ENCODE results near the gene JUND. TPM values are rescaled to one million over a fixed set of nuclear protein-coding genes. Genes with fewer than 3 reads are reported as not detected.

Gene JUND
- polyA plus RNA-seq, 1 of the 3 experiments (the other 2 are of a cell fraction) = 115 TPM

DNA sequence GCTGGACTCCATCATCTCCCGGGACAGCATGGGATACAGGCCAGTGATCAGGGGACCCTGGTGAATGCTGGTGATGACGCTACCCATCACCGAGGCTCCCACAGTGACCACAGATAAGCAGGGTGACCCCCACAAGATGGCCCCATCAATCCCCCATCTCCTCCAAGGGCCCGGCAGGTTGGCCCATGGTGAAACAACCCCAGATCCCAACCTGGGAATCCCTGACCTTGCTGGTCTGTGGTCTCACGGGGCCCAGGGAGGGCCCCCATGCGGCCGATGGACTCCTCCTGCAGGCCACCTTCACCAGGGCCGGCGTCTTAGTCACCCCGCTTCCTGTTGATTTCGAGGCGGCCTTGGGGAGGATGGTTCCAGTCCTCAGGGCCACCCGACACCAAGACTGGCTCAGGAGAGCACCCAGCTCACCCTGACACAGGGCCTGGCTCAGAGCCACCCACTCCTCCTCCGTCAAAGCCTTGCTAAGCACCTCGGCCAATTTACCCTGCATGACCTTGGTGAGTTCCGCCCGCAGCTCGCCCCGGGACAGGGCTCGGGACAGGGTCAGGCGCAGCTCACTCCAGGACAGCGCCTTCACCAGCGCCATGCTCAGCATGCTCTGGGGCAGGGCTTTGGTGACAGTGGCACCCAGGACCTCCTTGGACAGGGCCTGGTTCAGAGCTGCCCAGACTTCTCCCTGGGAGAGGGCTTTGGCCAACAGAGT lies 17.1 kb downstream of the JUND start:
- ChIA-PET CTCF (interaction anchor here (1.5 to 19.4 kb wide), 3 partner anchors 12 to 63 kb away, joined by 4 to 505 read pairs (median 12); partner anchors contain the start of genes MPV17L2 and RAB3A), POLR2A (no interaction called here)
- no peak overlapping the region for H2AFZ ChIP-seq (ENCODE audit: low read depth)
- WGBS (ENCODE audit: low lambda C conversion rate) = 92% methylated on average over 10 of the region's 23 CpGs
- no peaks in the 10 kb centered on the region for H3K79me2 ChIP-seq (ENCODE audit: insufficient read depth)
- H3K36me3 ChIP-seq (replicated peaks in 1 of 2; ENCODE audit: control insufficient read depth in 1 of 2, insufficient read depth in 2 of 2, low read length in 1 of 2) = peaks cover 6 to 26% of the 10 kb centered on the region in 2 experiments
- no peak overlapping the region for H3K9ac ChIP-seq
- H3K4me1 ChIP-seq (ENCODE audit: control insufficient read depth in 1 of 2, insufficient read depth in 2 of 2, low read depth in 1 of 2, low read length in 1 of 2) = no peaks in the 10 kb centered on the region
- no peak overlapping the region for H3K4me2 ChIP-seq
- no peak overlapping the region for H3K4me3 ChIP-seq (ENCODE audit: low read depth in 2 of 2, low read length in 1 of 2)
- no peak for DNase-seq
- TF ChIP-seq, protein P1, sequence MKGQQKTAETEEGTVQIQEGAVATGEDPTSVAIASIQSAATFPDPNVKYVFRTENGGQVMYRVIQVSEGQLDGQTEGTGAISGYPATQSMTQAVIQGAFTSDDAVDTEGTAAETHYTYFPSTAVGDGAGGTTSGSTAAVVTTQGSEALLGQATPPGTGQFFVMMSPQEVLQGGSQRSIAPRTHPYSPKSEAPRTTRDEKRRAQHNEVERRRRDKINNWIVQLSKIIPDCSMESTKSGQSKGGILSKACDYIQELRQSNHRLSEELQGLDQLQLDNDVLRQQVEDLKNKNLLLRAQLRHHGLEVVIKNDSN (IDR thresholded peaks at IDR 0.05; ENCODE audit: borderline replicate concordance, low read depth) = no peak
- no peak for TF ChIP-seq FOXM1 (IDR thresholded peaks at IDR 0.05; ENCODE audit: low read depth)
- TF ChIP-seq, protein P2, sequence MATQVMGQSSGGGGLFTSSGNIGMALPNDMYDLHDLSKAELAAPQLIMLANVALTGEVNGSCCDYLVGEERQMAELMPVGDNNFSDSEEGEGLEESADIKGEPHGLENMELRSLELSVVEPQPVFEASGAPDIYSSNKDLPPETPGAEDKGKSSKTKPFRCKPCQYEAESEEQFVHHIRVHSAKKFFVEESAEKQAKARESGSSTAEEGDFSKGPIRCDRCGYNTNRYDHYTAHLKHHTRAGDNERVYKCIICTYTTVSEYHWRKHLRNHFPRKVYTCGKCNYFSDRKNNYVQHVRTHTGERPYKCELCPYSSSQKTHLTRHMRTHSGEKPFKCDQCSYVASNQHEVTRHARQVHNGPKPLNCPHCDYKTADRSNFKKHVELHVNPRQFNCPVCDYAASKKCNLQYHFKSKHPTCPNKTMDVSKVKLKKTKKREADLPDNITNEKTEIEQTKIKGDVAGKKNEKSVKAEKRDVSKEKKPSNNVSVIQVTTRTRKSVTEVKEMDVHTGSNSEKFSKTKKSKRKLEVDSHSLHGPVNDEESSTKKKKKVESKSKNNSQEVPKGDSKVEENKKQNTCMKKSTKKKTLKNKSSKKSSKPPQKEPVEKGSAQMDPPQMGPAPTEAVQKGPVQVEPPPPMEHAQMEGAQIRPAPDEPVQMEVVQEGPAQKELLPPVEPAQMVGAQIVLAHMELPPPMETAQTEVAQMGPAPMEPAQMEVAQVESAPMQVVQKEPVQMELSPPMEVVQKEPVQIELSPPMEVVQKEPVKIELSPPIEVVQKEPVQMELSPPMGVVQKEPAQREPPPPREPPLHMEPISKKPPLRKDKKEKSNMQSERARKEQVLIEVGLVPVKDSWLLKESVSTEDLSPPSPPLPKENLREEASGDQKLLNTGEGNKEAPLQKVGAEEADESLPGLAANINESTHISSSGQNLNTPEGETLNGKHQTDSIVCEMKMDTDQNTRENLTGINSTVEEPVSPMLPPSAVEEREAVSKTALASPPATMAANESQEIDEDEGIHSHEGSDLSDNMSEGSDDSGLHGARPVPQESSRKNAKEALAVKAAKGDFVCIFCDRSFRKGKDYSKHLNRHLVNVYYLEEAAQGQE (IDR thresholded peaks at IDR 0.05; ENCODE audit: low read depth, low read length) = no peak
- TF ChIP-seq, protein P3, sequence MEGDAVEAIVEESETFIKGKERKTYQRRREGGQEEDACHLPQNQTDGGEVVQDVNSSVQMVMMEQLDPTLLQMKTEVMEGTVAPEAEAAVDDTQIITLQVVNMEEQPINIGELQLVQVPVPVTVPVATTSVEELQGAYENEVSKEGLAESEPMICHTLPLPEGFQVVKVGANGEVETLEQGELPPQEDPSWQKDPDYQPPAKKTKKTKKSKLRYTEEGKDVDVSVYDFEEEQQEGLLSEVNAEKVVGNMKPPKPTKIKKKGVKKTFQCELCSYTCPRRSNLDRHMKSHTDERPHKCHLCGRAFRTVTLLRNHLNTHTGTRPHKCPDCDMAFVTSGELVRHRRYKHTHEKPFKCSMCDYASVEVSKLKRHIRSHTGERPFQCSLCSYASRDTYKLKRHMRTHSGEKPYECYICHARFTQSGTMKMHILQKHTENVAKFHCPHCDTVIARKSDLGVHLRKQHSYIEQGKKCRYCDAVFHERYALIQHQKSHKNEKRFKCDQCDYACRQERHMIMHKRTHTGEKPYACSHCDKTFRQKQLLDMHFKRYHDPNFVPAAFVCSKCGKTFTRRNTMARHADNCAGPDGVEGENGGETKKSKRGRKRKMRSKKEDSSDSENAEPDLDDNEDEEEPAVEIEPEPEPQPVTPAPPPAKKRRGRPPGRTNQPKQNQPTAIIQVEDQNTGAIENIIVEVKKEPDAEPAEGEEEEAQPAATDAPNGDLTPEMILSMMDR (IDR thresholded peaks at IDR 0.05) = no peak
- TF ChIP-seq SIN3A (IDR thresholded peaks at IDR 0.05; ENCODE audit: borderline replicate concordance, low read depth, low read length) = no peak
- TF ChIP-seq, protein P4, sequence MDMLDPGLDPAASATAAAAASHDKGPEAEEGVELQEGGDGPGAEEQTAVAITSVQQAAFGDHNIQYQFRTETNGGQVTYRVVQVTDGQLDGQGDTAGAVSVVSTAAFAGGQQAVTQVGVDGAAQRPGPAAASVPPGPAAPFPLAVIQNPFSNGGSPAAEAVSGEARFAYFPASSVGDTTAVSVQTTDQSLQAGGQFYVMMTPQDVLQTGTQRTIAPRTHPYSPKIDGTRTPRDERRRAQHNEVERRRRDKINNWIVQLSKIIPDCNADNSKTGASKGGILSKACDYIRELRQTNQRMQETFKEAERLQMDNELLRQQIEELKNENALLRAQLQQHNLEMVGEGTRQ (IDR thresholded peaks at IDR 0.05; ENCODE audit: borderline replicate concordance, low read depth, low read length) = no peak
- TF ChIP-seq POLR2AphosphoS5 (IDR thresholded peaks at IDR 0.05; ENCODE audit: low read depth, low read length) = no peak
- TF ChIP-seq YY1 (IDR thresholded peaks at IDR 0.05; ENCODE audit: low read depth) = no peak
- peaks cover 7% of the 10 kb centered on the region; the same call in 1 of the 2 replicates for H4K20me1 ChIP-seq (ENCODE audit: insufficient read depth)
- no peaks in the 10 kb centered on the region for H3F3A ChIP-seq (replicated peaks; ENCODE audit: insufficient read depth)
- no peaks in the 10 kb centered on the region for H3K9me3 ChIP-seq
- H3K27ac ChIP-seq (ENCODE audit: low read depth in 2 of 2, low read length in 1 of 2) = no peak overlapping the region
- H3K9me2 ChIP-seq = no peaks in the 10 kb centered on the region
- no peaks in the 10 kb centered on the region for H3K27me3 ChIP-seq (ENCODE audit: insufficient read depth)
